HCEC 1CT (cell line): Measurements from ENCODE around the gene IP6K1.
"Not testable (repeated sequence)": the region's sequence is repeated elsewhere in the genome, so short reads cannot be mapped to it uniquely, and the experiment has no call there.

Source experiments
- DNase-seq: peaks from one replicate; pipeline ENCODE4 v3.0.0-alpha.2; 2017

IP6K1 gene

GRCh38 chr3:49705390-49705960 lies 80.9 kb downstream of the IP6K1 start:
- no peak for DNase-seq

GRCh38 chr3:49704629-49705028 lies 81.7 kb downstream of the IP6K1 start:
- DNase-seq: no peak

- no peak for DNase-seq
Observed at GRCh38 chr3:49703956-49704355, 82.4 kb downstream of the IP6K1 start.

- DNase-seq: peak; percentile 51
Observed at GRCh38 chr3:49703443-49703927, 82.9 kb downstream of the IP6K1 start.

GRCh38 chr3:49702672-49703071 lies 83.7 kb downstream of the IP6K1 start:
- DNase-seq: no peak

- no peak for DNase-seq
Observed at GRCh38 chr3:49701388-49702077, 84.8 kb downstream of the IP6K1 start.

GRCh38 chr3:49700453-49701128 lies 85.8 kb downstream of the IP6K1 start:
- DNase-seq: no peak

- no peak for DNase-seq
Observed at GRCh38 chr3:49700014-49700413, 86.3 kb downstream of the IP6K1 start.

- DNase-seq: no peak
Observed at GRCh38 chr3:49699281-49699979, 86.9 kb downstream of the IP6K1 start.

GRCh38 chr3:49695350-49696015 lies 90.9 kb downstream of the IP6K1 start:
- DNase-seq: not testable (repeated sequence)

- DNase-seq: not testable (repeated sequence)
Observed at GRCh38 chr3:49694409-49695070, 91.8 kb downstream of the IP6K1 start.

- not testable (repeated sequence) for DNase-seq
Observed at GRCh38 chr3:49691481-49691880, 94.9 kb downstream of the IP6K1 start.

- DNase-seq: not testable (repeated sequence)
Observed at GRCh38 chr3:49690856-49691255, 95.5 kb downstream of the IP6K1 start.

GRCh38 chr3:49689908-49690624 lies 96.3 kb downstream of the IP6K1 start:
- not testable (repeated sequence) for DNase-seq

GRCh38 chr3:49689046-49689907 lies 97.1 kb downstream of the IP6K1 start, which contains the start of the genes MST1 and RNF123:
Gene MST1, minus strand, starts transcription at chr3:49689474. Its CDS starts 783 bp downstream, at chr3:49688691.
Gene RNF123, plus strand, starts transcription at chr3:49689557. Its CDS starts 1,609 bp downstream, at chr3:49691166.
- peak; percentile 79 for DNase-seq

- not testable (repeated sequence) for DNase-seq
Observed at GRCh38 chr3:49688338-49689045, 97.8 kb downstream of the IP6K1 start.

- not testable (repeated sequence) for DNase-seq
Observed at GRCh38 chr3:49687424-49687795, 98.9 kb downstream of the IP6K1 start.

GRCh38 chr3:49686769-49687423 lies 99.4 kb downstream of the IP6K1 start:
- DNase-seq: not testable (repeated sequence)

GRCh38 chr3:49686346-49686745 lies 100.0 kb downstream of the IP6K1 start:
- not testable (repeated sequence) for DNase-seq
